Neural progenitor cell (in vitro differentiated cells): Measurements from ENCODE around the gene RERG.

Experiments used
- CTCF ChIP-seq: fragments of 200-600 bp; sonication (generic); IDR thresholded peaks from 2 replicates; pipeline ENCODE4 v1.5.1; 2017; ENCODE audit warnings: antibody characterized with exemption, mild to moderate bottlenecking
- EZH2 ChIP-seq: fragments of 200-600 bp; sonication (generic); IDR thresholded peaks from 2 replicates; pipeline ENCODE4 v1.6.1; 2017; ENCODE audit warnings: antibody characterized with exemption, mild to moderate bottlenecking, moderate library complexity
- EZH2phosphoT487 ChIP-seq: fragments of 200-600 bp; sonication (generic); IDR thresholded peaks from 2 replicates; pipeline ENCODE4 v1.6.1; 2017; ENCODE audit warnings: antibody characterized with exemption

DNA sequence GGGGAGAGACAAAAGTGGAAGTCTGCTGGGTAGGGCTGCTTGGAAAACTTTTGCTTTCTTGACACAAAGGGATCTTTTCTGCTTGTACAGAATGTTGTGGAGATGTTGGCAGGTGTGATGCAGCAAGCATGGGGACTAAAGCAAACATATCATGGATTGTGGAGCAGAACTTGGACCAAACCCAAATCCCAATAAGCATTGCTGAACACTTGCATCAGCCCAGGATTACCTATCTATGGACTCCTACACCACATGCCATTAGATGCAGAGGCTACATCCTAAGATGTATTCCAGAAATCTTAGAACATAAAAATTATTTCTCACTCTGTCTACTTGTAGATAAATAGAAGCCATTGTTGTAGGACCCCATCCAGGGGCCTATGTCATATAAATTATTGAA, 44.7 kb upstream of the RERG start:
- TF ChIP-seq EZH2 (no peak), CTCF (no peak), EZH2phosphoT487 (no peak)
